SH-SY5Y (cell line): ENCODE measurements around the gene STK11.

Experiments
- GATA2 ChIP-seq: IDR thresholded peaks from 2 replicates; pipeline ENCODE4 v1.6.1; 2011; ENCODE audit warnings: mild to moderate bottlenecking, low read depth, low read length
- GATA3 ChIP-seq: IDR thresholded peaks from 2 replicates; pipeline ENCODE4 v1.6.1; 2011; ENCODE audit warnings: low read depth, mild to moderate bottlenecking, low read length, moderate library complexity

DNA sequence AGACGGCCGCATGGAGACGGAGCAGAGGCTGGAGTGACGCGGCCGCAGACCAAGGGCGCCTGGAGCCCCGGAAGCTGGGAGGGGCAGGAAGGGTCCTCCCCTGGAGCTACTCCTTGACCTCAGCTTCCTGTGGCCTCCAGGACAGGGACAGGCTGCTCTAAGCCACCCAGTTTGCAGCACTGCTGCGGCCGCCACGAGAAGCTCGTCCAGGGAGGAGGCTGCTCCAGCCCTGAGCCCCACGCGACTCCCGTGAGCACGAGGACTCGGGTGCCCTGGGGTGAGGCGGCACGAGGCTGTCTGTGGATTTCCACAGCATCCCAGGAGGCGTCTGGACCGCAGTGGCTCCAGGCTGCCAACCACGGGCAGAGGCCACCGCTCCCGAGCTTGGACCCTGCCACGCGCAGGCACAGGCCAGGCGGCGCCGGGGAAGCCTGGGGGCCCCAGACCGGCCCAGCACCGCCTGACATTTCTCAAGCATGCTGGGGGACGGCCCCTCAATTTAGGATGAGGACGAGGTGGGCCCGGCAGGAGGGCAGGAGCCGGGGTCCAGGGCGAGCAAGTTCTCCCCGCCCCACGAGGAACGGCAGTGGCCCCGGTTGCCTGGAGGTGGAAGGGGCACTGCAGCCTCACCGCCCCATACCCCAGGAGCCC lies 42.2 kb upstream of the STK11 start:
- no peak for TF ChIP-seq GATA3
- TF ChIP-seq GATA2 = no peak
